Tibial nerve (tissue), 4 donors: Measurements from ENCODE around the gene NBEA. TPM values are rescaled to one million over a fixed set of nuclear protein-coding genes. Genes with fewer than 3 reads are reported as not detected.
"Not testable (repeated sequence)": the region's sequence is repeated elsewhere in the genome, so short reads cannot be mapped to it uniquely, and the experiment has no call there.

ENCODE experiments used
- DNase-seq, 2 donors: peaks; one replicate each; pipeline ENCODE4 v3.0.0-alpha.2; 2019; ENCODE audit warnings: low spot score in 2 of 2
- H3K27ac ChIP-seq, 4 donors: fragments of 200-600 bp; sonication (generic) in 3 of 4; one replicate each; pipeline ENCODE4 v1.5.1; 2017 to 2019; ENCODE audit warnings: mild to moderate bottlenecking in 1 of 4
- H3K27me3 ChIP-seq, 2 donors: fragments of 200-600 bp; sonication (generic) in 1 of 2; one replicate each; pipeline versions ENCODE4 v1.5.1 to v1.6.0; 2017 to 2019
- H3K36me3 ChIP-seq, 3 donors: fragments of 200-600 bp; sonication (generic); one replicate each; pipeline ENCODE4 v1.5.1; 2018 to 2019
- H3K4me1 ChIP-seq, 4 donors: fragments of 200-600 bp; sonication (generic) in 3 of 4; one replicate each; pipeline ENCODE4 v1.5.1; 2017 to 2019
- H3K4me3 ChIP-seq, 4 donors: fragments of 200-600 bp; sonication (generic) in 3 of 4; one replicate each; pipeline ENCODE4 v1.5.1; 2017 to 2019; ENCODE audit warnings: mild to moderate bottlenecking in 1 of 4, moderate library complexity in 1 of 4
- H3K9me3 ChIP-seq, 4 donors: fragments of 200-600 bp; sonication (generic) in 3 of 4; one replicate each; pipeline ENCODE4 v1.5.1; 2017 to 2019
- CTCF ChIP-seq, 5 experiments: fragments of 200-600 bp in 3 of 5; fragments of 450-650 bp in 2 of 5; sonication (generic) in 3 of 5; IDR thresholded peaks; one replicate each; pipeline ENCODE4 v1.5.1; 2016 to 2019; ENCODE audit warnings: antibody characterized with exemption in 5 of 5, mild to moderate bottlenecking in 3 of 5, moderate library complexity in 2 of 5
- EP300 ChIP-seq, 2 donors: sonication (generic); formaldehyde crosslinking; IDR thresholded peaks; one replicate each; pipeline ENCODE4 v1.6.1; 2017; ENCODE audit warnings: antibody characterized with exemption in 2 of 2, mild to moderate bottlenecking in 1 of 2
- POLR2A ChIP-seq, 2 donors: fragments of 450-650 bp; IDR thresholded peaks; one replicate each; pipeline ENCODE4 v1.6.1; 2017; ENCODE audit warnings: antibody characterized with exemption in 2 of 2, mild to moderate bottlenecking in 2 of 2, moderate library complexity in 2 of 2
- WGBS, 2 donors: methylation state at CpG; one replicate each; pipeline ENCODE4 v1.1.5; 2018; 5-methylcytosine and 5-hydroxymethylcytosine counted together
- total RNA-seq, 4 donors: library from RNA; depleted of rRNA; stranded (reverse); fragments of >200 nt; gene quantifications; one replicate each; pipeline ENCODE4 v1.1.0, GENCODE V29; 2016

The NBEA gene
- total RNA-seq, 4 donors from 2014 or later = 9.0 to 11.9 (median 10.5) TPM

GRCh38 chr13:34970961-34971360, 28.9 kb downstream of the NBEA start:
- no peak overlapping the region for H3K27ac ChIP-seq
- H3K4me1 ChIP-seq = no peaks in the 10 kb centered on the region
- no peak for DNase-seq
- 0 to 39% methylated on average over 1 of the region's 1 CpG for WGBS, 2 donors
- TF ChIP-seq EP300 (IDR thresholded peaks at IDR 0.05) = no peak
- TF ChIP-seq CTCF (IDR thresholded peaks at IDR 0.05) = no peak
- TF ChIP-seq POLR2A (IDR thresholded peaks at IDR 0.05) = no peak
- H3K27me3 ChIP-seq = no peaks in the 10 kb centered on the region
- no peak overlapping the region for H3K4me3 ChIP-seq
- H3K9me3 ChIP-seq = peaks cover 0 to 20% (median 1%) of the 10 kb centered on the region in 4 donors
- peaks cover 0 to 7% (median 0%) of the 10 kb centered on the region in 3 donors for H3K36me3 ChIP-seq

- Histone ChIP-seq H3K36me3 (peaks cover 0 to 7% (median 0%) of the 10 kb centered on the region in 3 donors), H3K9me3 (peaks cover 0 to 20% (median 1%) of the 10 kb centered on the region in 4 donors), H3K27me3 (no peaks in the 10 kb centered on the region), H3K4me3 (no peak overlapping the region), H3K27ac (no peak overlapping the region), H3K4me1 (no peaks in the 10 kb centered on the region)
- WGBS, 2 donors = 88 to 94% methylated on average over 2 of the region's 2 CpGs
- no peak for DNase-seq
- TF ChIP-seq CTCF (IDR thresholded peaks at IDR 0.05) (no peak), POLR2A (IDR thresholded peaks at IDR 0.05) (no peak), EP300 (IDR thresholded peaks at IDR 0.05) (no peak)
Observed at GRCh38 chr13:34971473-34971872, 29.4 kb downstream of the NBEA start.

GRCh38 chr13:34985199-34985598, 43.1 kb downstream of the NBEA start:
- not testable (repeated sequence) for H3K4me3 ChIP-seq, H3K36me3 ChIP-seq, DNase-seq, H3K4me1 ChIP-seq, H3K27ac ChIP-seq, H3K27me3 ChIP-seq
- H3K9me3 ChIP-seq = peaks cover 0 to 28% (median 0%) of the 10 kb centered on the region in 4 donors
- 91 to 98% methylated on average over 5 of the region's 5 CpGs for WGBS, 2 donors

DNA sequence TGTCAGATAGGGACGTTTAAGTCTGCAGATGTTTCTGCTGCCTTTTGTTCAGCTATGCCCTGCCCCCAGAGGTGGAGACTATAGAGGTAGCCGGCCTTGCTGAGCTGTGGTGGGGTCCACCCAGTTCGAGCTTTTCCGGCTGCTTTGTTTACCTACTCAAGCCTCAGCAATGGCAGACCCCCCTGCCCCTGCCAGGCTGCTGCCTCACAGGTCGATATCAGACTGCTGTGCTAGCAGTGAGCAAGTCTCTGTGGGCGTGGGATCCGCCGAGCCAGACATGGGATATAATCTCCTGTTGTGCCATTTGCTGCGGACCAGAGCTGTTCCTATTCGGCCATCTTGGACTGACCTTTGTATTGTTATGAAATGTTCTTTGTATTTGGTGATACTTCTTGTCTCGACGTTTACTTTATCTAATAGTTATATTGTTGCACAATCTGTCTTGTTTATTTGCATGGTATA, 46.3 kb downstream of the NBEA start:
- 93 to 95% methylated on average over 11 to 12 of the region's 12 CpGs for WGBS, 2 donors
- Histone ChIP-seq H3K4me1 (no peaks in the 10 kb centered on the region), H3K36me3 (peaks cover 0 to 16% (median 0%) of the 10 kb centered on the region in 3 donors), H3K27me3 (no peaks in the 10 kb centered on the region), H3K4me3 (no peak overlapping the region), H3K27ac (no peak overlapping the region), H3K9me3 (peaks cover 0 to 40% (median 0%) of the 10 kb centered on the region in 4 donors)
- no peak for DNase-seq
- TF ChIP-seq EP300 (IDR thresholded peaks at IDR 0.05) (no peak), CTCF (IDR thresholded peaks at IDR 0.05) (no peak), POLR2A (IDR thresholded peaks at IDR 0.05) (no peak)

DNA sequence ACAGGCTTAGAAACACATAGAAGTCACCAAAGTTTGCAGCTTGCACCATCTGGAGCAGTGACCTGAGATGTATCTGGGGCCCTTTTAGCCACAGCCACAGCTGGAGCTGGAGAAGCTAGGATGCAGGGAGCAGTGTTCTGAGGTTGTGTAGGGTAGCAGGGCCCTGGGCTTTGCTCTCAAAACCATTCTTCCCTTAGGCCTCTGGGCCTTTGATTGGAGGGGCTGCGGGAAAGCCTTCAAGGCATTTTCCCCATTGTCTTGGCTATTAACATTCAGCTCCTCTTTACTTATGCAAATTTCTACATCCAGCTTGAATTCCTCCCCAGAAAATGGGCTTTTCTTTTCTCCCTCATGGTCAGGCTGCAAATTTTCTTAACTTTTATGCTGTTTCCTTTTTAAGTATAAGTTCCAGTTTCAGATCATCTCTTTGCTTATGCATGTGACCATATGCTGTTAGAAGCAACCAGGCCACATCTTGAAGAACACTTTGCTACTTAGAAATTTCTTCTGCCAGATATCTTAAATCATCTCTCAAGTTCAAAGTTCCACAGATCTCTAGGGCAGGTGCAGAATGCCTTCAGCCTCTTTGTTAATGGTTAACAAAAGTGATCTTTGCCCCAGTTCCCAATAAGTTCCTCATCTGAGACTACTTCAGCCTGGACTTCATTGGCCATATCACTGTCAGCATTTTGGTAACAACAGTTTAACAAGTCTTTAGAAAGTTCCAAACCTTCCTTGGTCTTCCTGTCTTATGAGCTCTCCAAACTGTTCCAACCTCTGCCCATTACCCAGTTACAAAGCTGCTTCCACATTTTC, 48.5 kb downstream of the NBEA start:
- WGBS, 2 donors = 100% methylated on average over 1 of the region's 1 CpG
- Histone ChIP-seq H3K4me3 (no peak overlapping the region), H3K27me3 (no peaks in the 10 kb centered on the region), H3K27ac (no peak overlapping the region), H3K9me3 (peaks cover 0 to 32% (median 0%) of the 10 kb centered on the region in 4 donors), H3K36me3 (peaks cover 0 to 16% (median 0%) of the 10 kb centered on the region in 3 donors), H3K4me1 (no peaks in the 10 kb centered on the region)
- DNase-seq = no peak
- TF ChIP-seq EP300 (IDR thresholded peaks at IDR 0.05) = no peak
- no peak for TF ChIP-seq CTCF (IDR thresholded peaks at IDR 0.05)
- no peak for TF ChIP-seq POLR2A (IDR thresholded peaks at IDR 0.05)
